Endothelial cell (in vitro differentiated cells): ENCODE results near the gene CPXM1. TPM values are rescaled to one million over a fixed set of nuclear protein-coding genes. Genes with fewer than 3 reads are reported as not detected.
A peak's percentile ranks its signal among the peaks of the same experiment; 100 is the strongest.

Source experiments
- DNase-seq: peaks from one replicate; pipeline ENCODE4 v3.0.0; 2021; ENCODE audit warnings: low spot score
- H3K27ac Mint-ChIP-seq: one replicate; pipeline ENCODE4 v1.8.0; 2021; ENCODE audit warnings: mixed read lengths, inconsistent platforms; ENCODE audit not compliant: unreplicated experiment
- H3K27me3 Mint-ChIP-seq: one replicate; pipeline ENCODE4 v1.8.0; 2021; ENCODE audit warnings: mild to moderate bottlenecking, moderate library complexity, mixed read lengths, inconsistent platforms; ENCODE audit not compliant: unreplicated experiment
- H3K36me3 Mint-ChIP-seq: one replicate; pipeline ENCODE4 v1.8.0; 2021; ENCODE audit warnings: mild to moderate bottlenecking, low read depth, mixed read lengths, inconsistent platforms; ENCODE audit not compliant: unreplicated experiment
- H3K4me1 Mint-ChIP-seq: one replicate; pipeline ENCODE4 v1.8.0; 2021; ENCODE audit warnings: mild to moderate bottlenecking, mixed read lengths, inconsistent platforms; ENCODE audit not compliant: unreplicated experiment
- H3K4me3 Mint-ChIP-seq: one replicate; pipeline ENCODE4 v1.8.0; 2021; ENCODE audit warnings: mild to moderate bottlenecking, mixed read lengths, inconsistent platforms; ENCODE audit not compliant: unreplicated experiment
- H3K9me3 Mint-ChIP-seq: one replicate; pipeline ENCODE4 v1.8.0; 2021; ENCODE audit warnings: mixed read lengths, inconsistent platforms; ENCODE audit not compliant: unreplicated experiment
- CTCF ChIP-seq: fragments of 200-600 bp; sonication (generic); IDR thresholded peaks from one replicate; pipeline ENCODE4 v1.5.0; 2021; ENCODE audit warnings: antibody characterized with exemption; ENCODE audit not compliant: unreplicated experiment
- total RNA-seq: library from RNA; stranded (reverse); fragmentation: NEBNext Ultra II Directional; extraction: Animal tissue kit (Norgen Biotek cat#: 25700); gene quantifications from one replicate; pipeline ENCODE4 v1.2.1, GENCODE V29; 2021; ENCODE audit not compliant: unreplicated experiment

The CPXM1 gene
- total RNA-seq, 1 donor from 2014 or later = 139 TPM

DNA sequence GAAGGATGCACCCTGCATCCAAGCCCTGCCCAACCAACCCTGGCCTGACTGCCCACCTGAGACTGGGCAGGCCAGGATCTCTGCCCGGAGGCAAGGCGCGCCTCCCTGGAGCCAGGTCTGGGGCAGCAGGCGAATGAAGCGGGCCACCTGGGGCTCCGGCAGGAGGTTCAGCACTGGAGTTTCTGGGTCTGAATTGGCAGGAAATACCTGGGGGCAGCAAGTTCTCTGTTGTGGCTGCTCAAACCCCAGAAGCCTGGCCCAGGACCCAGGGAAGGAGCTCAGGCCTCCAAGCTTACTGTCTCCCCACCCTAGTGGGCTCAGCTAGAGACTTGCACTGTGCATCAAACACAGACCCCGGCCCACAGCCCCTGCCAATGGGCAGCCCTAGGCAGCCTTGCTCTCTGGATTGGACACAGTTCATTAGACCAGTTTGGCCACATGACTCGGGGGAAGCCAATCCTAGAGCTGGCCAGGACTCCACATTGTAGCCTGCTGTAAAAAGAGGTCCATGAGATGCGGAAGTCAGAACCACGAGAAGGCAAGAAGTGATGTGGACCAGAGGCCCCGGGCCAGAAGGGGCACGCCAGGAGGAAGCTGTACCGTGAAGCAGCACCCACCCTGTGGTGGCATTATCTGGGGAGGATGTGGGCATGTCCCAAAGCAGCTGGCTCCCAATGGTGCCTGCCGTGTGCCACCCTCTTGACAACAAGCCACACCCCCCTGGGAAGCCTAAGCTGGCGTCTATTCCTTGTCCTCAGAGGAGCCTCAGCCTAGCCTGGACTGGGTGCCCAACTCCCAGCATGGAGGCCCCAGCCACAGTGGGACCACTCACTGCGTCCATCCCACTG, 3.1 kb downstream of the CPXM1 start:
- Mint-ChIP-seq H3K4me3 (no peak overlapping the region), H3K9me3 (no peaks in the 10 kb centered on the region), H3K27ac (no peak overlapping the region), H3K27me3 (peaks cover 19% of the 10 kb centered on the region), H3K36me3 (peaks cover 26% of the 10 kb centered on the region), H3K4me1 (peaks cover 27% of the 10 kb centered on the region)
- no peak for DNase-seq
- no peak for TF ChIP-seq CTCF

DNA sequence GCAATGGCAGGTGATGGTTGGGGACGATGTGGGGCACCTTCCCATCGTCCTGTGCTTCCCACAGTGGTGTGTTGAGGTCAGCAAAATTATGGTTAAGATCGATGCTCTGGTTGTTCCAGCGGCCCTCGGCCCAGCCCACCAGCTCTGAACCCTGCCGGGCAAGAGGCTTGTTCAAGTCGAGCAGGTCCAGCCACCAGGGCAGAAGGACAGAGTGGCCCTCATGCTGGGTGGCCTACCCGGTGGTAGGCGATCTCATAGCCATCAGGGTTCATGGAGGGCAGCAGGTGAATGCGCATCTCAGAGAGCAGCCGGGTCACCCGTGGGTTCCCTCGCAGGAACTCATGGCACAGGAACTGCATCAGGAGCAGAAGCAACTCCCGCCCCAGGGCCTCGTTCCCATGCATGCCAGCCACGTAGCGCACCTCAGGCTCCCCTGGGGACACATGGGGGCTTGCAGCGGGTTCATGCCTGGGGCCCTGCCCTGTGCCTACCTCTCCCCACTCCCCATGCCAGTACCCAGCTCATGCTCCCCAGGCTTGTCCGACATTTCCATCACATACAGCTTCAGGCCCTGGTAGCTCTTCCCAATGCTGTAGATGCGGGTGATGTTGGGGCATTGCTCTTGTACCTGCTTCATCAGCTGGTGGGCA, 4.3 kb downstream of the CPXM1 start:
- Mint-ChIP-seq H3K36me3 (peaks cover 26% of the 10 kb centered on the region), H3K27me3 (peaks cover 12% of the 10 kb centered on the region), H3K9me3 (no peaks in the 10 kb centered on the region), H3K27ac (no peak overlapping the region), H3K4me1 (peaks cover 21% of the 10 kb centered on the region), H3K4me3 (peak overlapping the region; percentile 73)
- TF ChIP-seq CTCF = no peak
- no peak for DNase-seq

- no peak for DNase-seq
- no peak overlapping the region for H3K4me3 Mint-ChIP-seq
- peaks cover 26% of the 10 kb centered on the region for H3K36me3 Mint-ChIP-seq
- no peak overlapping the region for H3K27ac Mint-ChIP-seq
- no peak for TF ChIP-seq CTCF
- no peaks in the 10 kb centered on the region for H3K9me3 Mint-ChIP-seq
- peaks cover 15% of the 10 kb centered on the region for H3K4me1 Mint-ChIP-seq
- H3K27me3 Mint-ChIP-seq = peaks cover 8% of the 10 kb centered on the region
These were observed 5.0 kb downstream of the CPXM1 start for GRCh38 chr20:2795451-2795850.

DNA sequence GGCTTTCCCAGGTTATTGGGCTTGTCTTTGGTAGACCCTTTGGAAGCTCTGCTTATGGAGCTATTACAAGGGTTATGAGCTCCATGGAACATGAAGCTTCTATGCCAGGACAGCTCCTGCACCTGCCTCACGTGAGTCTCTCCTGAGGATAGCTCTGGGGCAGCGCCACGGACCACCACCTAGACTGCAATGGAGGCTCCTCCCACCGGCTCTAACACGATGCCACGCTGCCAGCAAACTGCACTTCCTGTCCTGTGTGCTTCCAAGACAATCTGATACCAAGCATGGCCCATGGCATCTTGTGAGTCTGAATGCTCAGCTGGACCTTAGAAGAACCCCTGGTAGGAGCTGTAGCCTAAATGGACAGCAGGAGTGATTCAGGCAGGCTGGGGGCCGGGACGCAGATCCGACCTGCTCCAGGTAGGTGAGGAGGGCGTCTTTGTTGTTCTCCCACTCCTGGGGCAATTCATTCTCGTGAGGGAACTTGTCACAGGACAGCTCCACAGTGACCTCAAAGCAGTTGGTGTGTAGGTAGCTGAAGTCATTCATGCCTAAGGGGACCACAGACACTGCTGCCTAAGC, 5.5 kb downstream of the CPXM1 start:
- no peak for DNase-seq
- H3K36me3 Mint-ChIP-seq = peaks cover 24% of the 10 kb centered on the region
- no peaks in the 10 kb centered on the region for H3K9me3 Mint-ChIP-seq
- peaks cover 8% of the 10 kb centered on the region for H3K27me3 Mint-ChIP-seq
- TF ChIP-seq CTCF = no peak
- H3K27ac Mint-ChIP-seq = no peak overlapping the region
- H3K4me3 Mint-ChIP-seq = no peak overlapping the region
- peaks cover 13% of the 10 kb centered on the region for H3K4me1 Mint-ChIP-seq
